GM23248 (cell line): ENCODE measurements around the gene ZNF575.

Experiments
- EZH2 ChIP-seq: fragments of 200-600 bp; sonication (generic); IDR thresholded peaks from 2 replicates; pipeline ENCODE4 v1.6.1; 2018; ENCODE audit warnings: antibody characterized with exemption, mild to moderate bottlenecking; ENCODE audit not compliant: insufficient read depth, poor library complexity, severe bottlenecking
- EZH2phosphoT487 ChIP-seq: fragments of 200-600 bp; sonication (generic); IDR thresholded peaks from 2 replicates; pipeline ENCODE4 v1.6.1; 2018; ENCODE audit warnings: antibody characterized with exemption, moderate library complexity, mild to moderate bottlenecking, low read depth; ENCODE audit not compliant: insufficient read depth

DNA sequence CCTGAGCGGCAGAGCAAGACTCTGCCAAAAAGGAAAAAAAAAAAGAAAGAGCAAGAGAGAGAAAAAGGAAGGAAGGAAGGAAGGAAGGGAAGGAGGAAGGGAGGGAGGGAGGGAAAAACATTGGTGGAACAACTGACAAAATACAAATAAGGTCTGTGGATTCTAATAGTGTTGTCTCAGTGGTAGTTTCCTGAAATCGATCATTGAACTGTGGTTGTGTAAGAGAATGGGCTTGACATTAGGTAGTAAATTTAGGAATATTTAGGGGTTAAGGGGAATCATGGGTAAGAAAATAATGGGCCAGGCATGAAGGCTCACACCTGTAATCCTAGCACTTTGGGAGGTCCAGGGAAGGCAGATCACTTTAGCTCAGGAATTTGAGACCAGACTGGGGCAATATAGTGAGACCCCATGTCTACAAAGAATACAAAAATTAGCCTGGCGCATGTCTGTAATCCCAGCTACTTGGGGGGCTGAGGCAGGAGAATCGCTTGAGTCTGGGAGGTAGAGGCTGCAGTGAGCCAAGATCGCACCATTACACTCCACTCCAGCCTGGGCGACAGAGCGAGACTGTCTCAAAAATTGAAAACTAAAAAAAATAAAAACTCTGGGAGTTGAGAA, 42.9 kb upstream of the ZNF575 start:
- no peak for TF ChIP-seq EZH2
- no peak for TF ChIP-seq EZH2phosphoT487
